Measurements from ENCODE around the gene CREG1.
A peak's percentile ranks its signal among the peaks of the same experiment; 100 is the strongest.

CREG1 gene

DNA sequence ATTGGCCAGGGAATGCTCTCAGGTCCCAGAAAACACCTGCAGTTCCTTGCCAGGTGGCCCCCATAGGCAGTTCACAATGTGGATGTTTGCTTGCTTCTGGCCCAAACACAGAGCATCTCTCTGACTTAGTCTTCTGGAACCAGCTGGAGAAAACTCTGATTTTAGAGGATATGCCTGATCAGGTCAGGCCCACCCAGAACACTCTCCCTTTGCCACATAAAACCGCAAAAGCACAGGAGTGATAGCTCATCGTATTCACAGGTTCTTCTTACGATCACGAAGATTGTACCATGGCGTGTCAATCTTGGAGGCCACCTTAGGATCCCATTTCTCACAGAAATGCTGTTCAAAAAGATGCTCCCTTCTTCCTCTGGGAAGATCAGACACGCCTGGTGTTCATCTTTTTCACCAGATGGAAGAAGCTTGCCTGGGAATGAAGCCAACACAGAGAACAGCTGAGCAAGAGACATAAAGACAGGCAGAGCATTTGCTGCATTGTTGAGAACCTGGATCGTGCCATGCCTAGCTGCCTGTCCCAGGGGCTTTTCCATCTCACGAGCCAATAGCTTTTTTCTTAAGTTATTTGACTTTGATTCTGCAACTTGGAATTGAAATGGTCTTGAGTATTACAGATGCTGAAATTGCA is 23.6 kb downstream of the CREG1 start:
- DNase-seq, result no peak

DNA sequence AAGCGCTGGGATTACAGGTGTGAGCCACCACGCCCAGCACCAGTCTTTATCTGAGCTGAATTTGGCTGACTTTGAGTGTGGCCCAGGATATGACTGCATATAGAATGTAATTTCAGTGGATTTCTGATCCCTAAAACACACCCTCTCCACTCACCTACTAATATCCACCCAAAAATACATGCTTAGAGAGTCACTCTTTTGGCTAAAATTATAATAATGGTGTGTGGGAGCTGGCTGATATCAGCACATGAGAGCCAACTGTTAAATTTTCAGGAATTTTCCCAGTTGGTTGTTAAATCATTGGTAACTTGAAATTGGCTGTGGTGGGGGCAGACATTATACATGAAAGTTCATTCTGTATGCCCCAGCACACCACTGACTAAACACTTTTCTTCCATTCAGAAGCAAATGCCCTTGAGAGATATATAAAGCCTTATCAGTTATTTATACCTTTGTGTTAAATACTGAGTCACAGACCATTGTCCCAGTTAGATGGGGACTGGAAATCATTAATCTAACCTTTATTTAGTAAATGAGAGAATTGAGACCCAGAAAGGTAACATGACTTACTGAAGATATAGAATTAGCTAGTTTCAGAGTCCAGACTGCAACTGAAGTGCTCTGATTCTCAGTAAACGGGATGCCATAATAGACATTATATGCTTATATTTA is 25.4 kb downstream of the CREG1 start:
- no peak for DNase-seq

DNA sequence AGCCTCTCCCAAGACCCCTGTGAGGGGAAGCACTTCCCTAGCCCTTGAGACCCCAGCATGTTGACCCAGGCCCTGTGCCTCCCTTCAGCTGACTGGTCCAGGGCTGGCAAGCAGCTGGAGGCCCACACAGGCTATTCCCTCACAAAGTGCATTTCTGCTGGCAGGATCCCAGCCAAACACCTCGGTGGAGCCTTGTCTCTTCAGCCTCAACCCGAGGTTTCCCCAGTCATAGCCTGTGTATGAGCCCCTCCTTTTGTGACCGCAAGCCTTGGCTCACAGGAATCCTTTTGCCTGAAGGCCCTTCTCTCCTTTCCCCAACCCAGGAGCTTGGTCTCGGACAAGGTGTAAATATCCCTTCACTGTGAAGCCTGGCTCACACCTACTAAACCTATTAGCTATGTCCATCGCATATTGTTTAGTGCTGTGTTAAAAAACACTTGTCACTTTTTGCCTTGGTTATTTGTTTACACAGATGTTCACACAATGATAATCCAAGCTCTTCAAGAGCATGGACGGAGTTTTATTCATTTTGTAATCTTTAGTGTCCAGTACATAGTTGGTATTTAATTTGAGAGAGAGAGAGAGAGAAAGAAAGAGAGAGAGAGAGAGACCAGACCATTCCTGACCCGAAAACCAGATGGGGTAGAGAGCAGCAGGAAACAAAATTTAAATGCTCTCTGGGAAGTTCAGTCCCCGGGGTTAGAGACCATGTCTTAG is 26.7 kb downstream of the CREG1 start:
- DNase-seq, result no peak

DNA sequence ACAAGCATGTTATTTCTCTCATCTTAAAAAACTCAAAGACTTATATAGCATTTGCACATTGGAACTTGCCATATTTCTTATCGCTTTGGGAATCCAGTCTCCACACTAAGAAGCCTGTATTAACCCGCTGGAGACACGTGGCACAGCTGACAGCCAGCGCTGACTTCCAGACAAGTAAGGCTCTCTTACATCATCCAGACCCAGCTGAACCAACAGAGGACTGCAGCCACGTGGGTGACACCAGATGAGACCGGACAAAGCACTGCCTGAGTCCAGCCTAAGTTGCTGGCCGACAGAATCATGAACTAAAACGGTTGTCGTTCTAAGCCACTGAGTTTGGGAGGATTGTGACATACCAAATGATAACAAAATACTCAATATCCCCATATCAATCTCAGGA is 28.9 kb downstream of the CREG1 start:
- DNase-seq, result no peak

DNA sequence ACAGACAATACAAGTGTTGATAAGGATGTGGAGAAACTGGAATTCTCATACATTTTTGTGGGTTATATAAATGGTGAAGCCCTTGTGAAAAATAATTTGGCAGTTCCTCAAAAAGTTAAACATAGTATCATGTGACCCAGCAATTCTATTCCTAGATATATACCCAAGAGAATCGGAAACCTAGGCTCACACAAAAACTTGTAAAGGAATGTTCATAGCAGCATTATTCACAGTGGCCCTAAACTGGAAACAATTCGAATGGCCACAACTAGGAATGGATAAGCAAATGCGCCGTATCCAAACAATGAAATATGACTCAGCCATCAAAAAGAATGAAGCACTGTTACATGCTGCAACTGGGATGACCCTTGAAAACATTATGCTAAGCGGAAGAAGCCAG is 31.3 kb downstream of the CREG1 start:
- DNase-seq, result no peak

DNA sequence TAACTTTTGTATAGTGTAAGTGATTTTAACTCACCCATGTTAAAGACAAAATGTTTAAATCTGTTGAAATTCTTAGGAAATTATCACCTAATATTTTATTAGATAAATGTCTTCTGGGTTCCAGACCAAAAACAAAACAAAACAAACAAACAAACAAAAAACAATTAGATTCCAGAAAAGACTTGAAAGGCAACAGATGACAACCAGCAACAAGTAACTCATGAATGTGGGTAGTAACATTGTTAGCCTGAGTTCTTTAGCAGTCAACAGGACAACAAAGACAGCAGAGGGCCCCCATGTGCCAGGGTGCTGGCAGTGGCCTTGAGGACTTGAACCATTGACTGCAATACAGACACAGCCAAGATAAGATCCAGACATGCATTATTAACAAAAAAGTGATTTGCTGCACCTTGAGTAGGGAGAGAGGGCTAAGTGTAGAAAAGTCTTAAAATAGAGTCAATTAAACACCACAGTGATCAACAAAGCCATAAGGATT is 32.8 kb downstream of the CREG1 start:
- peak in 1 of 5 experiments; percentile 68 for DNase-seq

DNA sequence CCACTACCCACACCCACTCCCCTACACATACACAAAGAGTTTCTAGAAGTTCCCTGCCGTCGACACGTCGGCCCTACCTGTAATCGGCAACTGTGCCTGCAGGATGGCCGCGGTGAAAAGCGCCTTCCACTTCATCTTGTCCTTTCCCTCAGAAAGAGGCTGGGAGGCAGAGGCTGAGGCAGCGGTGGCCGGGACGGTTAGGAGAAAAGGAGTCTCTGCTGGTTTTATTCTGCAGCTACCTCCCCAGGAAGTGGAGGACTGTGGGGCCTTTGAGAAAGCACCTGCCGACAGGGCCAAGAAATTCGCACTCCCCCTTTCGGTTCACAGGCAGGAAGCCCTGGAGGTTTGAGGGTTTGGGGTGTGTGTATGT is 35.2 kb downstream of the CREG1 start, which contains the start of gene CD247:
Gene CD247 (minus strand): TSS at position 199 of the 370 bp plus-strand sequence. CDS start 64 bp downstream, at position 135.
- peak; percentile 40 to 91 (median 69) for DNase-seq

DNA sequence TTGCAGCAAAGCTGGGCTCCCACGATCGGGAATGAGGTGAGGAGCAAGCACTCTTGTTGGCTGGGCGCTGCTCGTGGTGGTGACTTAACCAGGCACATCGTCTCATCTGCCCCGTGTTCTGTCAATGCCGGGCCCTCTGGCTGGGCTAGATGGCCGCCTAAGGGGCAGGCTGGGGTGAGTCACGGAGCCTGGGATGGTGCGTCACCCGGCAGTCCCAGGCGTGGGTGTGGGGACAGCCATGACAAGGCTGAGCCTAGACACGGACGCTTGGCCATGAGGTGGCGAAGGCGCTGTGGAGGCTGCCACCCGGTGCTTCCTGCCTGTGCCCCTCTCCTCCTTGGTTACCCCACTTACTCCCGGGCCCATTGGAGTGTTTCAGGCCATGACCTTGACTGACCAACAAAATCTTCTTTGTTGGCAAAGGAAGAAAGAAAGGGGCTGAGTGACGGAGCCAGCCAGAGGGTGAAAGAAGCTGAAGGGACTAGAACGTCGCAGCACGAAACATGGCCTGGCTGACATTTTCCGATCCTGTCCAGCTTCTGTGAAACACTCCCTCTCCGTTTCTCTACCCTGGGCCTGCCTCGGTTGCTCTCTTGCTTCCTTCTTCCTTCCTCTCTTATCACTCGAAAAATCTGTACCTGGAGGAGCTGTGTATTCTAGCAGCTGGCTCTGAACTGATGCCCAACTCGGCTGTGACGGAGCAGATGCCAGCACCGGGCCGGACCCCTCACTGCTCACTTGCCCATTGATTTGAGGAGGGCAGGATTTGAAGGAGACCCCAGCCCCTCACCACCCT is 35.8 kb downstream of the CREG1 start:
- peak; percentile 49 to 85 (median 83) for DNase-seq

DNA sequence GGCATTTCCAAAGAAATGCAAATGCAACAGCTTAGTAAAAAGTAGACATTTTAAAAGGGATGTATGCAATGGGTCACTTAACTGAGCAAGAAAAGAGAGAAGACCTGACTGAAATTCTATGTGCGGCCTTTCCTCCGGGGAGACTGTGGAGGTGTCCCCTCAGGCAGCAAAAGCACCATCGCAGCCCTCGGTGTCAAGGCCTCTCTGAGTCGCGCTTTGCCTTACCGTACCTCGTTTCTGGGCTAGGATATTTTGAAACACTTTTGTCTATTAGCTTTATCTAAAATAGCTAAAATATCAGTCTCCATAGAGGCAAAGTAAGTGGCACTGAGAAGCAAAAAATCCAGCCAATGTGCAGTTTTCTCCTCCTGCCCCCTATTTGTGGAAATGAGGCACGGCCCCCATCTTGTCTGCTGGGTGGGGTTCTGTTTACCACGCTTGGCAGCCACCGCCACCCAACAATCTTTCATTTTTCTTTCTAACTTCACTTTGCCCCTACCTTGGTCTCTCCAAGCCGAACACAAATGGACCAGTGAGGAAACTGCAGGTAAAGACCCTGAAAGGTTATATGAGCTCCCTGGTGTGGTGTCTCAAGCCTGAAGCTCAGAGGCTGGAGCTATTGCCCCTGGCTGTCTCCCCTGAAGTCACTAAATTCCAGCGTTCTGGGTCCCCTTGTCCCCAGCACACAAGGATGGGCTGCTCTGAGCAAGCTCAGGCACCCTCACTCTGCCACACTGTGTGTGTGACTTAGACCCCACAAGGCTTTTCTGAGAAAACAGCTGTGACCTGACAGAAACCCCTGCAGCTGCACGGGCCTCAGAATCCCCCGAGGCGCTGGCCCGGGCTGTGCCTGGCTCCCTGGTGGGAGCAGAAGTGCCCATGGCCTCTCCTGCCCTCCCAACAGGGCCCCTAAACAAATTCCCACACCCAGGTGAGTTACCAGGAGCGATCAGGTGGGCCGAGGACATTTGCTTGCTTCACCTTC is 36.9 kb downstream of the CREG1 start:
- DNase-seq, result peak in 3 of 5 experiments; percentile 34 to 59 (median 46)

DNA sequence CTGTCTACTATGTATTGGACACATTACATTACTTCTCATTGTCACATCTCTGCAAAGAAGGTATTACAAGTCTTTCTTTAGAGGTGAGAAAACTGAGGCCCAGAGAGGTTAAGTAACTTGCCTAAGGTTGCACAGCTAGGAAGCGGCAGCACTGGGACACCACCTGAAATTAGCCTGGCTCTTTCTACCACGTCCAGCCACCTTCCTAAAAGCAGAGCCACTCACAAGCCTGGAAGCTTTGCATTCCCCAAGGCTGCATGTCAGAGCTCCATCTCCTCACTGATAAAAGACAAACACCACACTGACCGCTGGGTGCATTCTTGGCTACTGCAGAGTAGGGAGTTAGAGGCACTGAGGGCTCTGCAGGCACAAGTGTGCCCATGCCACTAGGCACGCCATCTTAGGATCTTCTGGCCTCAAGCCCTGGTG is 37.7 kb downstream of the CREG1 start:
- peak in 1 of 5 experiments; percentile 51 for DNase-seq

DNA sequence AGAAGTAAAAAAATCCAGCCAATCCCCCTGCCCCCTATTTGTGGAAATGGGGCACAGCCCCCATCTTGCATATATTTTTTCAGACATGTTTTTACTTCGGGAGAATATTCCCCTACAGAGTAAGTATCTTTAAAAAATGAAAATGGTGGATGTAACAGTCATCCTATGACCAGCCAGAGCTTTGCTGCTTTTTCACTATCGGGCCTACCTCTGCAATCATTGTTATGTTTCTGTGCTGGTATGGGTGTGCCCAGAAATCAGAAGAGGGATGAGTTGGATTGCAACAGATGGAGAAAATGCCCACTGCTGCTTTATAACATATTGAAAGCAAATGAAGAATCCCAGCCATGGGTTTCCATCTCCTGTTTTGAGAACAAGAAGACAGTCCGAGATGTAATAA is 38.1 kb downstream of the CREG1 start:
- peak in 1 of 5 experiments; percentile 57 for DNase-seq

DNA sequence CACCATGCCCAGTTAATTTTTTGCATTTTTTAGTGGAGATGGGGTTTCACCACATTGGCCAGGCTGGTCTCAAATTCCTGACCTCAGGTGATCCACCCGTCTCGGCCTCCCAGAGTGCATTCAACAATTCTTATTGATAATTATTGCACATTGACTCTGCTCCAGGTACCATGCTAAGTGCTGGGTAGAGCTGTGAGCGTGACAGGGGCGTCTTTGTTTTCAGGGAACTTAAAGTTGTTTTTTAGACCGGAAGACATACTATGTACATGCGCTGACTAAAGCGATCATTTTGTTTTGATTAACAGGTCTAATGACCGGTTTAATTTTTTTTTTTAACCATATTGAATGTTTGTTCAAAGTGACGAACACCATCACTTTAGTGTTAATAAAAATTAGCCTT is 39.3 kb downstream of the CREG1 start:
- peak in 1 of 5 experiments; percentile 58 for DNase-seq

DNA sequence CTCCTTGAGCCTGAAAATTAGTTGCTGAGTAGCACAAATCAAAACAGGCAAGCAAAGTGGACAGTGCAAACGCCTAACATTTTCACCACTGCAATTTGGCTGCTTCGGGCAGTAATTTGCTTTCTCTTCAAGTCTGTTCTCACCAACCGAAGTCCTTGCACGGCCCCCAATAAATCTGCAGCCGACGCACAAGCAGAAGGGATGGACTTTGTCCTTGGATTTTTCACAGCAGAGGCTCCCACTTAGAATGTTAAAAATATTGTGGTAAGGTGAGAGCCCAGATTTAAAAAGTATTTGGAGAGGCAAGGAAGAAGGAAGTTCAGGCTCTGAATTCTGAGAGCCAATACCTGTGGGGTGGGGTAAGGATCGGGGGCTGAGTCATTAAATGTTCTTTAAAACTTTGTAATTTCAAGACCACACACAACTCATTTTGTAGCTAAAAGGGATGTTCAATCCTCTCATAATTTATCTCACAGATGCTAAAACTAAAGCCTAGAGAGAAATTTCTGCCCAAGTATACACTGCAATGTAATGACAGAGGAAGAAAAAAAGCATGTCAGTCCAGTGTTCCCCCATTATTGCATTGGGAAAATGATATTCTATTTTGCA is 41.4 kb downstream of the CREG1 start:
- DNase-seq, result no peak

DNA sequence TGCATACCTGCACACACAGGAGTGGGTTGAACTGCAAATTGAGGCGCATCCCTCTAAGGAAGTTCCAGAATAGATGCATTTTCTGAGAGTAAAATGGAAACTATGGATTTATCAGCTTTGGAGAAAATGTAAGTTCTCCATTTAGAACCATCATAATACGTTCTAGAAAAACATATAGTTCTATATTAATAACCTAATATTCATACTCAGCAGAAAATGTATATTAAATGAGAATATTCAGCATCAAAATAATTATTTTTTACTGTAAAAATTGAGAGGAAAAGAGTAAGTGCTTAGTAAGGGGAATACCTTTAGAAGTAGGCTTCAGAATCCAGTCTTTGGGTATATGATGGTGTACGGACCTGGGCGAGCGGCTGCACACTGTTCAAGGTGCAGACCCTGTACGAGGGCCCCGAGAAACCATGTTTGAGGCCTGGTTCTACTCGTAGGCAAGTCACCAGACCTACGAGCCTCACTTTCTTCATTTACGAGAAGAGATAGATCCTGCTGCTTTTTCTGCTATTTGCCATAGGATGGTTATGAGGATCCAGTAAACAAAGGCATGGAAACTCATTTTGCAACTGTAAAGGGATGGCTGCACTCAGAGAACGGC is 42.1 kb downstream of the CREG1 start:
- DNase-seq, result no peak

DNA sequence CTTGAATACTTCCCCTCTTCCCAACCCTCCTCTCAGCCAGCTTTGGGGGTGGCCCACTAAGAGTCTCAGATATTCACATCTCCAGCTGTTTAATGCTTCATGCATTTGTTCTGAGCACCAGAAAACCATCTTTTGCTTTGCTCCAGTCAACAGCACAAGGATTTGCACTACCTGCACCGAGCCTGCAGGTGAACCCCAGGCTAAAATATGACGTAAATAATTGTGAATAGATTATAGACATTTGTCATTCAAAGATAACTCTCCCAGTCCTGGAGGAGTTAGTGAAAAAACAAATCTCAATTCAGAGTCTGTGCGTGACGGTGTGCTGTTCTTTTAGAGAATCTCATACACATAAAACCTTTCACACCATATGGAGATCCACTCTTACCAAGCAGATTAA is 42.7 kb downstream of the CREG1 start:
- no peak for DNase-seq

DNA sequence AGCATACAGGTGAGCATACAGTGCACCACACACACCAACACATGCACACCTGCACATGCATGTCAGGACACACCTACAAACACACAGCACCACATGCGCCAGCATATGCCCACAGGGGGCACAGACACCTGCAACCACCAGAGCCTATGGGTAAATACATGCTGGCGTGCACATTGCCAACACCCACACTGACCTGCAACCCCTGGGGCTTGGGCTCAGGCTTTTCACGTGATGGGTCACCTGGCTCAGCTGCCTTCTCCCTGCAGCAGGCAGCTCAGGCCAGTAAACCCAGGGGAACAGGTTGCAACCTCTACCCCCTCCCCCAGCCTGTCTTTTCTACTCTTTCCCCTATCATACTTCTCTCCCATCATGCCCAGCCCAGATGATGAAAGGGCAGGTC is 43.3 kb downstream of the CREG1 start:
- no peak for DNase-seq

DNA sequence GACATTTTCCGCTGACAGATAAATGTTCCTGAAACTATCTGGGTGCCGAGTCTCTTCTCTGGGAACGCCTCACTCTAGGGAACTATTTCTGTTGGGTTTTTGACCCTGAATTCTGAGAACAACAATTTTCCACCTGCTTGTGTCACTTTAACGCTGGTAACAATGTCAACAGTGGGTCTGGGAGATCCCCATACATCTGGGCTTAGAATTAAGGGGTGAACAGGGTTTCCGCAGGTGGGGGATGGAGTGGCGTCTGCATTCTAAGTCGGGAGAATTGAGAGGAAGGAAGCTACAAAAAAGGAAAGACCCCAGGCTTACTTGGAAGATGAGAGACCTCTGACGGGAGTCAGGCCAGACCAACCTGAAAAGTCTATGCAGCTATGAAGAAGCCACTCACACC is 44.0 kb downstream of the CREG1 start:
- DNase-seq, result no peak

DNA sequence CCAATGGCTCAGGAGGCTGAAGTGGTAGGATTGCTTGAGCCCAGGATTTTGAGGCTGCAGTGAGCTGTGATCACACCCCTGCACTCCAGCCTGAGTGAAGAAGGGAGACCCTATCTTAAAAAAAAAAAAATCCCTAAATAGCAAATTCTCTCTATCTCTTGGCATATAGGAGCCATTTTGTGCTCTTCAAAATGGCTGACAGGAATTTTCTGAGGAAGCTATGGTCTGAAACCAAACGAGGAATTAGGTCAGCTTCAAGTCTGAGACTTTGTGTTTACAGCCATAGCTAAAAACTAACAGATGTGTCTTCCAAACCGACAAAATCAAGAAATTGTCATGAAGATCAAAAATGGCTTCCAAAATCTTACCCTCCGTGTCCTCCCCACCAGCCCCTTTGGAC is 45.8 kb downstream of the CREG1 start:
- no peak for DNase-seq

DNA sequence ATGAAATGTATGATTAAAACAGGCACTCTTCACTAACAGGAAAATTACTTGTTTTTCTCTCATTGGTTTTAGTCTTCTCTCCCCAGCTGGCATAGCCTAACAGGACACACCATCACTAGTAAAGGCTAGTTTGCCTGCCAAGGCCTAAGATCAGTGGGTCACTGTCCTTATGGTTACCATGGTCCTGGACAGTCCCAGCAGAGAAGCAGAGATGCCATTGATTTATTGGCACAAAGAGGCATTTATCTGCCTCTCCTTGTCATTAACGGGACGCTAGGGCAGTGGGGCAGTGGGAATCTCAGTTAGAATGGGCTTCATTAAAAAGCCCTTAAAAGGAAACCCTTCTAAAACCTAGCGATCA is 49.1 kb downstream of the CREG1 start:
- no peak for DNase-seq

DNA sequence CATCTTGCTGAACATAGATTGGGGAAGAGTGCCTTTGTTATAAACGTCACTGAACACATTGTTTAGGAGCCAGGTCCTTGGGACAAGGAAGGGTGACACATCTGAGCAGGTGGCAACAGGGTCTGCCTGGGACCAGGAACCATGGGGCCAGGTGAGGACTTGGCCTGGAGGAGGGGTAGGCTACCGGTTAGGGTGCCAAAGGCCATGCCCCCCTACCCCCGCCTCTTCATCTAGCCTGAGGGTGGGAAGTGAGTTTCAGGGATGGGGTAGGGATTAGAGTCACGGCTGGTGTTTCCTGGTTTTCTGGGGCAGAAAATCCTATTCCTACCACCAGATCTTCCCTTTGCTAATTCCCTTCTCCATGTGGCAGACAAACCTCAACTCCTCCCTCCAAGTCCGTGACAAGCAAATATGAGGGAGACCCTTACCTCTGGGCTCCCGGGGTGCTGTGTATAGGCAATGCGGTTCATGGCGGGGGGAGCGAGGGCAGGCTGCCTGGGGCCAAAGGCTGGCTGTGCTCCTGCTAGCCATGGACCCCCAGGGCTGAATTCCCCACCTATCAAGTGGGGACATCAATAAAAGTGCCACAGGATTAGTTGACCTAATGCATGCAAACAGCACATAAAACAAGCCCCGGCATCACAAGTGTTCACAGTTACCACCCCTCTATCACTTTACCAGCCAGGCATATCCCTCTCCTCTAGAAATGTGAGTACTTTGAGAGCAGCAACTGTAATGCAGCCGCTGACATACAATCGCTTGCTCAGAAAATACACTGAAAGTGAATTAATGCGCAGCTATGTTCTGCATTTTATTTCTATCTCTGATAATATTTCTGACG is 49.7 kb downstream of the CREG1 start:
- no peak for DNase-seq

Measured in T-helper 2 cell (primary cell).